H9 (cell line): ENCODE measurements around the gene MACROH2A1. TPM values are rescaled to one million over a fixed set of nuclear protein-coding genes. Genes with fewer than 3 reads are reported as not detected.

Source experiments
- DNase-seq: peaks from one replicate; pipeline ENCODE4 v3.0.0-alpha.2; 2017
- H2AFZ ChIP-seq: one replicate; pipeline ENCODE4 v1.6.1; 2013; ENCODE audit warnings: mild to moderate bottlenecking, low read length, control low read depth, moderate library complexity
- H2AK5ac ChIP-seq: 2 replicates; pipeline ENCODE4 v1.6.1; 2013; ENCODE audit warnings: low read length, control low read depth, mixed read lengths; ENCODE audit not compliant: insufficient read length
- H2BK120ac ChIP-seq: one replicate; pipeline ENCODE4 v1.6.1; 2013; ENCODE audit warnings: low read depth, mild to moderate bottlenecking, low read length, control low read depth, inconsistent platforms; ENCODE audit not compliant: poor library complexity, severe bottlenecking
- H2BK12ac ChIP-seq: 2 replicates; pipeline ENCODE4 v1.6.1; 2013; ENCODE audit warnings: low read length, control low read depth, mixed read lengths, low read depth; ENCODE audit not compliant: insufficient read length
- H2BK15ac ChIP-seq: 2 replicates; pipeline ENCODE4 v1.6.1; 2013; ENCODE audit warnings: low read depth, low read length, control low read depth
- H2BK20ac ChIP-seq: one replicate; pipeline ENCODE4 v1.6.1; 2013; ENCODE audit warnings: low read depth, mild to moderate bottlenecking, low read length, control low read depth, inconsistent platforms; ENCODE audit not compliant: poor library complexity, severe bottlenecking
- H2BK5ac ChIP-seq: 2 replicates; pipeline ENCODE4 v1.6.1; 2013; ENCODE audit warnings: low read length, control low read depth, mixed read lengths; ENCODE audit not compliant: insufficient read length
- H3K14ac ChIP-seq: 2 replicates; pipeline ENCODE4 v1.6.1; 2013; ENCODE audit warnings: low read length, control low read depth; ENCODE audit not compliant: insufficient read depth
- H3K18ac ChIP-seq: 2 replicates; pipeline ENCODE4 v1.6.1; 2013; ENCODE audit warnings: low read depth, mild to moderate bottlenecking, mixed read lengths, low read length, control low read depth; ENCODE audit not compliant: insufficient read length
- H3K23ac ChIP-seq: 2 replicates; pipeline ENCODE4 v1.6.1; 2013; ENCODE audit warnings: low read length, control low read depth, mixed read lengths, low read depth; ENCODE audit not compliant: insufficient read length
- H3K23me2 ChIP-seq: 2 replicates; pipeline ENCODE4 v1.6.1; 2013; ENCODE audit warnings: low read depth, mild to moderate bottlenecking, mixed read lengths, low read length, control low read depth; ENCODE audit not compliant: insufficient read length, poor library complexity, severe bottlenecking
- H3K27ac ChIP-seq: 2 replicates; pipeline ENCODE4 v1.5.1; 2013; ENCODE audit warnings: low read length, control low read depth, mixed read lengths, low read depth; ENCODE audit not compliant: insufficient read length
- H3K27me3 ChIP-seq: 2 replicates; pipeline ENCODE4 v1.6.1; 2013; ENCODE audit warnings: low read length, control low read depth, inconsistent platforms; ENCODE audit not compliant: insufficient read depth
- H3K4ac ChIP-seq: 2 replicates; pipeline ENCODE4 v1.6.1; 2013; ENCODE audit warnings: low read depth, mild to moderate bottlenecking, control low read depth, inconsistent platforms, low read length, moderate library complexity
- H3K4me1 ChIP-seq: 2 replicates; pipeline ENCODE4 v1.6.1; 2013; ENCODE audit warnings: low read length, control low read depth, inconsistent platforms; ENCODE audit not compliant: insufficient read depth
- H3K4me2 ChIP-seq: 2 replicates; pipeline ENCODE4 v1.6.1; 2013; ENCODE audit warnings: low read length, control low read depth, mixed read lengths; ENCODE audit not compliant: insufficient read length, insufficient read depth
- H3K56ac ChIP-seq: 2 replicates; pipeline ENCODE4 v1.6.1; 2013; ENCODE audit warnings: low read depth, mild to moderate bottlenecking, mixed read lengths, low read length, control low read depth; ENCODE audit not compliant: insufficient read length
- H3K79me1 ChIP-seq: 2 replicates; pipeline ENCODE4 v1.6.1; 2013; ENCODE audit warnings: low read depth, mild to moderate bottlenecking, moderate library complexity, low read length, control low read depth, inconsistent platforms; ENCODE audit not compliant: insufficient read depth, poor library complexity, severe bottlenecking
- H3K79me2 ChIP-seq: 2 replicates; pipeline ENCODE4 v1.6.1; 2013; ENCODE audit warnings: low read length, control low read depth, inconsistent platforms; ENCODE audit not compliant: insufficient read depth
- H3K9ac ChIP-seq: 2 replicates; pipeline ENCODE4 v1.6.1; 2013; ENCODE audit warnings: low read length, control low read depth, mixed read lengths; ENCODE audit not compliant: insufficient read length; ENCODE audit errors: extremely low read depth
- H3K9me3 ChIP-seq: one replicate; pipeline ENCODE4 v1.6.1; 2013; ENCODE audit warnings: low read depth, low read length, inconsistent platforms; ENCODE audit not compliant: control insufficient read depth
- H3T11ph ChIP-seq: one replicate; pipeline ENCODE4 v1.6.1; 2013; ENCODE audit warnings: mild to moderate bottlenecking, low read length, control low read depth, inconsistent platforms
- H4K20me1 ChIP-seq: one replicate; pipeline ENCODE4 v1.6.1; 2013; ENCODE audit not compliant: control insufficient read depth, insufficient read length, insufficient read depth
- H4K5ac ChIP-seq: 2 replicates; pipeline ENCODE4 v1.6.1; 2013; ENCODE audit warnings: low read depth, mild to moderate bottlenecking, mixed read lengths, low read length, control low read depth; ENCODE audit not compliant: insufficient read length
- H4K8ac ChIP-seq: replicated peaks from 2 replicates; pipeline ENCODE4 v1.6.1; 2013; ENCODE audit warnings: low read length, control low read depth, mixed read lengths, low read depth; ENCODE audit not compliant: insufficient read length
- H4K91ac ChIP-seq: 2 replicates; pipeline ENCODE4 v1.6.1; 2013; ENCODE audit warnings: low read depth, mild to moderate bottlenecking, moderate library complexity, mixed read lengths, low read length, control low read depth; ENCODE audit not compliant: insufficient read length
- H3K27ac Mint-ChIP-seq, 3 experiments: 2 replicates in 2 of 3; 3 replicates in 1 of 3; pipeline ENCODE4 v1.8.0; 2020 to 2021; ENCODE audit warnings: mixed read lengths in 3 of 3, mild to moderate bottlenecking in 1 of 3, moderate library complexity in 1 of 3
- H3K27me3 Mint-ChIP-seq: 2 replicates; pipeline ENCODE4 v1.8.0; 2021; ENCODE audit warnings: low read depth, mild to moderate bottlenecking, moderate library complexity, mixed read lengths
- H3K36me3 Mint-ChIP-seq, 3 experiments: 2 replicates in 2 of 3; 3 replicates in 1 of 3; pipeline ENCODE4 v1.8.0; 2020 to 2021; ENCODE audit warnings: low read depth in 3 of 3, mixed read lengths in 3 of 3; ENCODE audit not compliant: insufficient read depth in 1 of 3
- H3K4me1 Mint-ChIP-seq, 2 experiments: 2 replicates each; pipeline ENCODE4 v1.8.0; 2020; ENCODE audit warnings: mixed read lengths in 2 of 2
- H3K4me3 Mint-ChIP-seq, 2 experiments: 2 replicates in 1 of 2; 3 replicates in 1 of 2; pipeline ENCODE4 v1.8.0; 2020 to 2021; ENCODE audit warnings: mild to moderate bottlenecking in 2 of 2, mixed read lengths in 2 of 2, moderate library complexity in 1 of 2
- H3K9me3 Mint-ChIP-seq, 2 experiments: 2 replicates in 1 of 2; 3 replicates in 1 of 2; pipeline ENCODE4 v1.8.0; 2020; ENCODE audit warnings: mild to moderate bottlenecking in 2 of 2, mixed read lengths in 2 of 2, moderate library complexity in 1 of 2
- WGBS: extraction: QIAGEN DNeasy Blood & Tissue Kit; methylation state at CpG from one replicate; pipeline ENCODE4 v1.1.7; 2013; ENCODE audit warnings: missing lambda C conversion rate, low lambda C conversion rate, mixed read lengths; ENCODE audit not compliant: insufficient read length; ENCODE audit errors: extremely low coverage; 5-methylcytosine and 5-hydroxymethylcytosine counted together
- total RNA-seq: library from RNA; stranded (reverse); gene quantifications from 2 replicates; pipeline ENCODE4 v1.2.1, GENCODE V29; 2021
- TF ChIP-seq, protein P1 (sequence below): fragments of 200-600 bp; sonication (generic); conservative IDR thresholded peaks from 3 replicates; pipeline ENCODE4 v1.8.0; 2021; ENCODE audit warnings: antibody characterized with exemption, mild to moderate bottlenecking

The MACROH2A1 gene
- total RNA-seq, 1 experiment from 2014 or later = 111 TPM

- H2AK5ac ChIP-seq = no peak overlapping the region
- H3K4ac ChIP-seq = no peak overlapping the region
- no peak overlapping the region for H2BK120ac ChIP-seq
- Mint-ChIP-seq H3K36me3 (no peaks in the 10 kb centered on the region), H3K27me3 (peaks cover 25% of the 10 kb centered on the region), H3K9me3 (no peaks in the 10 kb centered on the region), H3K4me3 (no peak overlapping the region), H3K4me1 (peaks cover 5 to 11% of the 10 kb centered on the region in 2 experiments), H3K27ac (no peak overlapping the region)
- H3T11ph ChIP-seq = no peak overlapping the region
- H3K23me2 ChIP-seq = no peaks in the 10 kb centered on the region
- H4K20me1 ChIP-seq = no peaks in the 10 kb centered on the region
- no peak overlapping the region for H3K9ac ChIP-seq
- H3K9me3 ChIP-seq = no peaks in the 10 kb centered on the region
- H3K4me2 ChIP-seq = no peak overlapping the region
- no peaks in the 10 kb centered on the region for H3K79me1 ChIP-seq
- no peak overlapping the region for H2BK12ac ChIP-seq
- no peak overlapping the region for H4K5ac ChIP-seq
- no peaks in the 10 kb centered on the region for H3K4me1 ChIP-seq
- no peak overlapping the region for H3K18ac ChIP-seq
- H3K79me2 ChIP-seq = no peaks in the 10 kb centered on the region
- no peak overlapping the region for H2BK20ac ChIP-seq
- no peaks in the 10 kb centered on the region for H3K27me3 ChIP-seq
- H4K8ac ChIP-seq = no peak overlapping the region
- H2AFZ ChIP-seq = no peak overlapping the region
- no peak overlapping the region for H3K56ac ChIP-seq
- TF ChIP-seq, protein P1, sequence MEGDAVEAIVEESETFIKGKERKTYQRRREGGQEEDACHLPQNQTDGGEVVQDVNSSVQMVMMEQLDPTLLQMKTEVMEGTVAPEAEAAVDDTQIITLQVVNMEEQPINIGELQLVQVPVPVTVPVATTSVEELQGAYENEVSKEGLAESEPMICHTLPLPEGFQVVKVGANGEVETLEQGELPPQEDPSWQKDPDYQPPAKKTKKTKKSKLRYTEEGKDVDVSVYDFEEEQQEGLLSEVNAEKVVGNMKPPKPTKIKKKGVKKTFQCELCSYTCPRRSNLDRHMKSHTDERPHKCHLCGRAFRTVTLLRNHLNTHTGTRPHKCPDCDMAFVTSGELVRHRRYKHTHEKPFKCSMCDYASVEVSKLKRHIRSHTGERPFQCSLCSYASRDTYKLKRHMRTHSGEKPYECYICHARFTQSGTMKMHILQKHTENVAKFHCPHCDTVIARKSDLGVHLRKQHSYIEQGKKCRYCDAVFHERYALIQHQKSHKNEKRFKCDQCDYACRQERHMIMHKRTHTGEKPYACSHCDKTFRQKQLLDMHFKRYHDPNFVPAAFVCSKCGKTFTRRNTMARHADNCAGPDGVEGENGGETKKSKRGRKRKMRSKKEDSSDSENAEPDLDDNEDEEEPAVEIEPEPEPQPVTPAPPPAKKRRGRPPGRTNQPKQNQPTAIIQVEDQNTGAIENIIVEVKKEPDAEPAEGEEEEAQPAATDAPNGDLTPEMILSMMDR = no peak
- no peak overlapping the region for H4K91ac ChIP-seq
- no CpG with 5 or more reads among the region's 13 CpGs for WGBS
- no peak overlapping the region for H3K23ac ChIP-seq
- H2BK15ac ChIP-seq = no peak overlapping the region
- peak; percentile 21 for DNase-seq
- no peak overlapping the region for H2BK5ac ChIP-seq
- H3K27ac ChIP-seq = no peak overlapping the region
- H3K14ac ChIP-seq = no peak overlapping the region
Observed at GRCh38 chr5:135437796-135438560, 38.9 kb upstream of the MACROH2A1 start.
